Measurements from ENCODE around the gene TCEAL1.

DNA sequence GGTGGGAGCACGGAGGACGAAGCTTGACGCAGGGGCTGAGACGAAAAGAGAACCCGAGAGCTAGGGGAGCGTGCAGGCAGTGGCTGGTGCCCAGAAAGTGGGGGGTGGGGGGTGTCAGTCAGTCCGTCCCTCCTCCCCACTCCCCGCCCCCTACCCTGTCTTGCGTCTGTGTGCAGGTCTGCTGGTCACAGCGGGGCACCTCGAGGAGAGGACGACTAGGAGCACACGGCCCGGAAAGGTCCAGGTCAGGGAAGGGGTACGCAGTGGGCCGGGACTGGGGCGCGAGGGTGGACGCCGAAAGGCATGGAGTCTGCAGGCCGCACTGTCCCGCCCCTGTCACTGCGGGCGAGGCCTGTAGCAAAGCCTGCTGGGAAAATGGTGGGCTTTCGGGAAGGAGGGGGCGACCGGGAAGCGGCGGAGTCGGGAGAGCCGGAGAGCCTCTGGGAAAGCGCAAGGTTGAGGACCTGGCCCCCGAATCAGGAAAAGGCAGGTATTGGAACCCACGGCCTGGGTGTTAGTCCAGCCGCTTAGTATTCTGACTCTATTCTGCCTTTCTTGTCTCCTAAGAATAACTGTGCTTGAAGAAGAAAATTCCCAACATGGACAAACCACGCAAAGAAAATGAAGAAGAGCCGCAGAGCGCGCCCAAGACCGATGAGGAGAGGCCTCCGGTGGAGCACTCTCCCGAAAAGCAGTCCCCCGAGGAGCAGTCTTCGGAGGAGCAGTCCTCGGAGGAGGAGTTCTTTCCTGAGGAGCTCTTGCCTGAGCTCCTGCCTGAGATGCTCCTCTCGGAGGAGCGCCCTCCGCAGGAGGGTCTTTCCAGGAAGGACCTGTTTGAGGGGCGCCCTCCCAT is 769 bp downstream of the TCEAL1 start:
- TF ChIP-seq, protein P1, sequence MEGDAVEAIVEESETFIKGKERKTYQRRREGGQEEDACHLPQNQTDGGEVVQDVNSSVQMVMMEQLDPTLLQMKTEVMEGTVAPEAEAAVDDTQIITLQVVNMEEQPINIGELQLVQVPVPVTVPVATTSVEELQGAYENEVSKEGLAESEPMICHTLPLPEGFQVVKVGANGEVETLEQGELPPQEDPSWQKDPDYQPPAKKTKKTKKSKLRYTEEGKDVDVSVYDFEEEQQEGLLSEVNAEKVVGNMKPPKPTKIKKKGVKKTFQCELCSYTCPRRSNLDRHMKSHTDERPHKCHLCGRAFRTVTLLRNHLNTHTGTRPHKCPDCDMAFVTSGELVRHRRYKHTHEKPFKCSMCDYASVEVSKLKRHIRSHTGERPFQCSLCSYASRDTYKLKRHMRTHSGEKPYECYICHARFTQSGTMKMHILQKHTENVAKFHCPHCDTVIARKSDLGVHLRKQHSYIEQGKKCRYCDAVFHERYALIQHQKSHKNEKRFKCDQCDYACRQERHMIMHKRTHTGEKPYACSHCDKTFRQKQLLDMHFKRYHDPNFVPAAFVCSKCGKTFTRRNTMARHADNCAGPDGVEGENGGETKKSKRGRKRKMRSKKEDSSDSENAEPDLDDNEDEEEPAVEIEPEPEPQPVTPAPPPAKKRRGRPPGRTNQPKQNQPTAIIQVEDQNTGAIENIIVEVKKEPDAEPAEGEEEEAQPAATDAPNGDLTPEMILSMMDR (IDR thresholded peaks at IDR 0.05): no peak
- TF ChIP-seq ELF4 (CRISPR knock-in tag; IDR thresholded peaks at IDR 0.05; ENCODE audit: low read depth): no peak
- no peak for TF ChIP-seq ZSCAN18 (CRISPR knock-in tag; IDR thresholded peaks at IDR 0.05)
- TF ChIP-seq NFE2L1 (CRISPR knock-in tag; IDR thresholded peaks at IDR 0.05): no peak
- TF ChIP-seq, protein P2, sequence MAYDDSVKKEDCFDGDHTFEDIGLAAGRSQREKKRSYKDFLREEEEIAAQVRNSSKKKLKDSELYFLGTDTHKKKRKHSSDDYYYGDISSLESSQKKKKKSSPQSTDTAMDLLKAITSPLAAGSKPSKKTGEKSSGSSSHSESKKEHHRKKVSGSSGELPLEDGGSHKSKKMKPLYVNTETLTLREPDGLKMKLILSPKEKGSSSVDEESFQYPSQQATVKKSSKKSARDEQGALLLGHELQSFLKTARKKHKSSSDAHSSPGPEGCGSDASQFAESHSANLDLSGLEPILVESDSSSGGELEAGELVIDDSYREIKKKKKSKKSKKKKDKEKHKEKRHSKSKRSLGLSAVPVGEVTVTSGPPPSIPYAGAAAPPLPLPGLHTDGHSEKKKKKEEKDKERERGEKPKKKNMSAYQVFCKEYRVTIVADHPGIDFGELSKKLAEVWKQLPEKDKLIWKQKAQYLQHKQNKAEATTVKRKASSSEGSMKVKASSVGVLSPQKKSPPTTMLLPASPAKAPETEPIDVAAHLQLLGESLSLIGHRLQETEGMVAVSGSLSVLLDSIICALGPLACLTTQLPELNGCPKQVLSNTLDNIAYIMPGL (CRISPR knock-in tag; IDR thresholded peaks at IDR 0.05): 0 out of 2 replicates have a peak, but pooled peaks have one; percentile 56
- TF ChIP-seq, protein P3, sequence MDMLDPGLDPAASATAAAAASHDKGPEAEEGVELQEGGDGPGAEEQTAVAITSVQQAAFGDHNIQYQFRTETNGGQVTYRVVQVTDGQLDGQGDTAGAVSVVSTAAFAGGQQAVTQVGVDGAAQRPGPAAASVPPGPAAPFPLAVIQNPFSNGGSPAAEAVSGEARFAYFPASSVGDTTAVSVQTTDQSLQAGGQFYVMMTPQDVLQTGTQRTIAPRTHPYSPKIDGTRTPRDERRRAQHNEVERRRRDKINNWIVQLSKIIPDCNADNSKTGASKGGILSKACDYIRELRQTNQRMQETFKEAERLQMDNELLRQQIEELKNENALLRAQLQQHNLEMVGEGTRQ (CRISPR knock-in tag; IDR thresholded peaks at IDR 0.05): no peak
- no peak for TF ChIP-seq E2F1 (CRISPR knock-in tag; IDR thresholded peaks at IDR 0.05)
- TF ChIP-seq ZNF263 (CRISPR knock-in tag; IDR thresholded peaks at IDR 0.05; ENCODE audit: low read depth): peak; percentile 94
- no peak for TF ChIP-seq KAT7 (CRISPR knock-in tag; IDR thresholded peaks at IDR 0.05; ENCODE audit: borderline replicate concordance)
- TF ChIP-seq, protein P4, sequence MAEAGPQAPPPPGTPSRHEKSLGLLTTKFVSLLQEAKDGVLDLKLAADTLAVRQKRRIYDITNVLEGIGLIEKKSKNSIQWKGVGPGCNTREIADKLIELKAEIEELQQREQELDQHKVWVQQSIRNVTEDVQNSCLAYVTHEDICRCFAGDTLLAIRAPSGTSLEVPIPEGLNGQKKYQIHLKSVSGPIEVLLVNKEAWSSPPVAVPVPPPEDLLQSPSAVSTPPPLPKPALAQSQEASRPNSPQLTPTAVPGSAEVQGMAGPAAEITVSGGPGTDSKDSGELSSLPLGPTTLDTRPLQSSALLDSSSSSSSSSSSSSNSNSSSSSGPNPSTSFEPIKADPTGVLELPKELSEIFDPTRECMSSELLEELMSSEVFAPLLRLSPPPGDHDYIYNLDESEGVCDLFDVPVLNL (CRISPR knock-in tag; IDR thresholded peaks at IDR 0.05; ENCODE audit: borderline replicate concordance, low read depth): no peak
- no peak for TF ChIP-seq ETV6 (CRISPR knock-in tag; IDR thresholded peaks at IDR 0.05)
- peak; percentile 39; the same call in 1 of the 2 replicates for TF ChIP-seq MAX (CRISPR knock-in tag; IDR thresholded peaks at IDR 0.05)
- TF ChIP-seq SP1 (CRISPR knock-in tag; conservative IDR thresholded peaks at IDR 0.05): peak; percentile 36; the same call in 1 of the 2 replicates
- no peak for TF ChIP-seq ATF2 (CRISPR knock-in tag; IDR thresholded peaks at IDR 0.05; ENCODE audit: borderline replicate concordance, low read depth)
